ENCODE measurements around the gene BTN3A1.
A peak's percentile ranks its signal among the peaks of the same experiment; 100 is the strongest.

BTN3A1 gene

GRCh38 chr6:26388014-26388413 is 14.1 kb upstream of the BTN3A1 start:
- Histone ChIP-seq H3K36me3 (replicated peaks) (peaks cover 10% of the 10 kb centered on the region), H3K4me3 (no peak overlapping the region), H3K27me3 (ENCODE audit: low read depth) (no peaks in the 10 kb centered on the region), H3K4me1 (no peaks in the 10 kb centered on the region), H3K9me3 (no peaks in the 10 kb centered on the region)
- in situ Hi-C loops (cut with MboI; ENCODE audit: low sequenced_read_pairs), result no loop called here
- DNase-seq (ENCODE audit: low spot score in 2 of 2), result no peak

- Histone ChIP-seq H3K9me3 (no peaks in the 10 kb centered on the region), H3K36me3 (replicated peaks) (peaks cover 10% of the 10 kb centered on the region), H3K4me1 (no peaks in the 10 kb centered on the region), H3K4me3 (no peak overlapping the region), H3K27me3 (ENCODE audit: low read depth) (no peaks in the 10 kb centered on the region)
- in situ Hi-C loops (cut with MboI; ENCODE audit: low sequenced_read_pairs), result no loop called here
- no peak for DNase-seq (ENCODE audit: low spot score in 2 of 2)
Observed at GRCh38 chr6:26388441-26388840, 13.6 kb upstream of the BTN3A1 start.

GRCh38 chr6:26389349-26389894 is 12.7 kb upstream of the BTN3A1 start:
- H3K36me3 ChIP-seq (replicated peaks), result peaks cover 10% of the 10 kb centered on the region
- H3K4me3 ChIP-seq, result no peak overlapping the region
- H3K4me1 ChIP-seq, result no peaks in the 10 kb centered on the region
- H3K27me3 ChIP-seq (ENCODE audit: low read depth), result no peaks in the 10 kb centered on the region
- in situ Hi-C loops (cut with MboI; ENCODE audit: low sequenced_read_pairs), result no loop called here
- DNase-seq (ENCODE audit: low spot score in 2 of 2), result no peak
- H3K9me3 ChIP-seq, result no peaks in the 10 kb centered on the region

GRCh38 chr6:26390531-26390930 is 11.5 kb upstream of the BTN3A1 start:
- no peaks in the 10 kb centered on the region for H3K27me3 ChIP-seq (ENCODE audit: low read depth)
- no peaks in the 10 kb centered on the region for H3K4me1 ChIP-seq
- no peaks in the 10 kb centered on the region for H3K9me3 ChIP-seq
- DNase-seq (ENCODE audit: low spot score in 2 of 2), result no peak
- in situ Hi-C loops (cut with MboI; ENCODE audit: low sequenced_read_pairs), result no loop called here
- H3K4me3 ChIP-seq, result no peak overlapping the region
- H3K36me3 ChIP-seq (replicated peaks), result peaks cover 10% of the 10 kb centered on the region

- H3K4me3 ChIP-seq, result no peak overlapping the region
- peaks cover 8% of the 10 kb centered on the region for H3K36me3 ChIP-seq (replicated peaks)
- H3K4me1 ChIP-seq, result no peaks in the 10 kb centered on the region
- H3K27me3 ChIP-seq (ENCODE audit: low read depth), result no peaks in the 10 kb centered on the region
- H3K9me3 ChIP-seq, result no peaks in the 10 kb centered on the region
- in situ Hi-C loops (cut with MboI; ENCODE audit: low sequenced_read_pairs), result no loop called here
- no peak for DNase-seq (ENCODE audit: low spot score in 2 of 2)
Observed at GRCh38 chr6:26392932-26393636, 9.0 kb upstream of the BTN3A1 start.

GRCh38 chr6:26394289-26394688 is 7.8 kb upstream of the BTN3A1 start:
- in situ Hi-C loops (cut with MboI; ENCODE audit: low sequenced_read_pairs), result no loop called here
- Histone ChIP-seq H3K9me3 (no peaks in the 10 kb centered on the region), H3K4me1 (no peaks in the 10 kb centered on the region), H3K4me3 (no peak overlapping the region), H3K36me3 (replicated peaks) (peaks cover 7% of the 10 kb centered on the region), H3K27me3 (ENCODE audit: low read depth) (no peaks in the 10 kb centered on the region)
- DNase-seq (ENCODE audit: low spot score in 2 of 2), result no peak

- H3K27me3 ChIP-seq (ENCODE audit: low read depth), result no peaks in the 10 kb centered on the region
- in situ Hi-C loops (cut with MboI; ENCODE audit: low sequenced_read_pairs), result no loop called here
- no peak for DNase-seq (ENCODE audit: low spot score in 2 of 2)
- no peak overlapping the region for H3K4me3 ChIP-seq
- H3K4me1 ChIP-seq, result peaks cover 19% of the 10 kb centered on the region
- H3K9me3 ChIP-seq, result no peaks in the 10 kb centered on the region
- no peaks in the 10 kb centered on the region for H3K36me3 ChIP-seq (replicated peaks)
Observed at GRCh38 chr6:26398555-26398954, 3.5 kb upstream of the BTN3A1 start.

GRCh38 chr6:26400626-26401025 is 1.4 kb upstream of the BTN3A1 start:
- H3K4me1 ChIP-seq, result peaks cover 27% of the 10 kb centered on the region
- no peaks in the 10 kb centered on the region for H3K9me3 ChIP-seq
- no peak overlapping the region for H3K4me3 ChIP-seq
- no peak for DNase-seq (ENCODE audit: low spot score in 2 of 2)
- in situ Hi-C loops (cut with MboI; ENCODE audit: low sequenced_read_pairs), result no loop called here
- H3K27me3 ChIP-seq (ENCODE audit: low read depth), result no peaks in the 10 kb centered on the region
- H3K36me3 ChIP-seq (replicated peaks), result no peaks in the 10 kb centered on the region

- in situ Hi-C loops (cut with MboI; ENCODE audit: low sequenced_read_pairs), result no loop called here
- Histone ChIP-seq H3K36me3 (replicated peaks) (no peaks in the 10 kb centered on the region), H3K4me1 (peaks cover 27% of the 10 kb centered on the region), H3K9me3 (no peaks in the 10 kb centered on the region), H3K27me3 (ENCODE audit: low read depth) (no peaks in the 10 kb centered on the region), H3K4me3 (peak overlapping the region; percentile 33)
- peak in 1 of 2 experiments; percentile 12 for DNase-seq (ENCODE audit: low spot score in 2 of 2)
Observed at GRCh38 chr6:26401389-26401986, 587 bp upstream of the BTN3A1 start.

- peaks cover 27% of the 10 kb centered on the region for H3K4me1 ChIP-seq
- H3K27me3 ChIP-seq (ENCODE audit: low read depth), result no peaks in the 10 kb centered on the region
- no peaks in the 10 kb centered on the region for H3K36me3 ChIP-seq (replicated peaks)
- in situ Hi-C loops (cut with MboI; ENCODE audit: low sequenced_read_pairs), result no loop called here
- H3K4me3 ChIP-seq, result no peak overlapping the region
- DNase-seq (ENCODE audit: low spot score in 2 of 2), result peak; percentile 11 to 35
- H3K9me3 ChIP-seq, result no peaks in the 10 kb centered on the region
Observed at GRCh38 chr6:26403893-26404292, 1.8 kb downstream of the BTN3A1 start.

- H3K27me3 ChIP-seq (ENCODE audit: low read depth), result no peaks in the 10 kb centered on the region
- H3K4me3 ChIP-seq, result no peak overlapping the region
- H3K36me3 ChIP-seq (replicated peaks), result no peaks in the 10 kb centered on the region
- DNase-seq (ENCODE audit: low spot score in 2 of 2), result no peak
- H3K9me3 ChIP-seq, result no peaks in the 10 kb centered on the region
- in situ Hi-C loops (cut with MboI; ENCODE audit: low sequenced_read_pairs), result no loop called here
- peaks cover 27% of the 10 kb centered on the region for H3K4me1 ChIP-seq
Observed at GRCh38 chr6:26404546-26404945, 2.5 kb downstream of the BTN3A1 start.

- in situ Hi-C loops (cut with MboI; ENCODE audit: low sequenced_read_pairs), result no loop called here
- H3K4me1 ChIP-seq, result peaks cover 3% of the 10 kb centered on the region; the same call in 1 of the 2 replicates
- H3K4me3 ChIP-seq, result no peak overlapping the region
- no peaks in the 10 kb centered on the region for H3K9me3 ChIP-seq
- H3K27me3 ChIP-seq (ENCODE audit: low read depth), result no peaks in the 10 kb centered on the region
- no peak for DNase-seq (ENCODE audit: low spot score in 2 of 2)
- no peaks in the 10 kb centered on the region for H3K36me3 ChIP-seq (replicated peaks)
Observed at GRCh38 chr6:26408828-26409730, 7.0 kb downstream of the BTN3A1 start.

GRCh38 chr6:26411751-26412150 is 9.7 kb downstream of the BTN3A1 start:
- in situ Hi-C loops (cut with MboI; ENCODE audit: low sequenced_read_pairs), result no loop called here
- no peaks in the 10 kb centered on the region for H3K4me1 ChIP-seq
- H3K4me3 ChIP-seq, result no peak overlapping the region
- no peak for DNase-seq (ENCODE audit: low spot score in 2 of 2)
- no peaks in the 10 kb centered on the region for H3K36me3 ChIP-seq (replicated peaks)
- no peaks in the 10 kb centered on the region for H3K27me3 ChIP-seq (ENCODE audit: low read depth)
- no peaks in the 10 kb centered on the region for H3K9me3 ChIP-seq

- Histone ChIP-seq H3K36me3 (replicated peaks) (no peaks in the 10 kb centered on the region), H3K27me3 (ENCODE audit: low read depth) (no peaks in the 10 kb centered on the region), H3K4me1 (no peaks in the 10 kb centered on the region), H3K9me3 (no peaks in the 10 kb centered on the region), H3K4me3 (no peak overlapping the region)
- DNase-seq (ENCODE audit: low spot score in 2 of 2), result no peak
- in situ Hi-C loops (cut with MboI; ENCODE audit: low sequenced_read_pairs), result no loop called here
Observed at GRCh38 chr6:26412228-26412627, 10.2 kb downstream of the BTN3A1 start.

All from HAP-1 (cell line).